Osteocyte (in vitro differentiated cells): Measurements from ENCODE around the gene MYRIP. TPM values are rescaled to one million over a fixed set of nuclear protein-coding genes. Genes with fewer than 3 reads are reported as not detected.

Experiments
- DNase-seq: peaks from one replicate; pipeline ENCODE4 v3.0.0; 2021; ENCODE audit warnings: mixed read lengths; ENCODE audit not compliant: unreplicated experiment; ENCODE audit errors: extremely low spot score
- H3K27ac Mint-ChIP-seq: one replicate; pipeline ENCODE4 v1.8.0; 2021; ENCODE audit warnings: mild to moderate bottlenecking, mixed read lengths; ENCODE audit not compliant: unreplicated experiment
- H3K27me3 Mint-ChIP-seq: one replicate; pipeline ENCODE4 v1.8.0; 2021; ENCODE audit warnings: mixed read lengths; ENCODE audit not compliant: unreplicated experiment
- H3K36me3 Mint-ChIP-seq: one replicate; pipeline ENCODE4 v1.8.0; 2021; ENCODE audit warnings: mixed read lengths; ENCODE audit not compliant: unreplicated experiment
- H3K4me1 Mint-ChIP-seq: one replicate; pipeline ENCODE4 v1.8.0; 2021; ENCODE audit warnings: mixed read lengths; ENCODE audit not compliant: unreplicated experiment
- H3K4me3 Mint-ChIP-seq: one replicate; pipeline ENCODE4 v1.8.0; 2021; ENCODE audit warnings: mild to moderate bottlenecking, moderate library complexity, mixed read lengths; ENCODE audit not compliant: unreplicated experiment
- H3K9me3 Mint-ChIP-seq: one replicate; pipeline ENCODE4 v1.8.0; 2021; ENCODE audit warnings: mixed read lengths; ENCODE audit not compliant: unreplicated experiment
- total RNA-seq: library from RNA; stranded (reverse); gene quantifications from 2 replicates; pipeline ENCODE4 v1.2.1, GENCODE V29; 2021
- TF ChIP-seq, protein P1 (sequence below): fragments of 200-600 bp; sonication (generic); IDR thresholded peaks from 2 replicates; pipeline ENCODE4 v1.5.0; 2021; ENCODE audit warnings: antibody characterized with exemption, mild to moderate bottlenecking, moderate library complexity

The MYRIP gene
- total RNA-seq, 1 donor from 2014 or later = 0.62 TPM

DNA sequence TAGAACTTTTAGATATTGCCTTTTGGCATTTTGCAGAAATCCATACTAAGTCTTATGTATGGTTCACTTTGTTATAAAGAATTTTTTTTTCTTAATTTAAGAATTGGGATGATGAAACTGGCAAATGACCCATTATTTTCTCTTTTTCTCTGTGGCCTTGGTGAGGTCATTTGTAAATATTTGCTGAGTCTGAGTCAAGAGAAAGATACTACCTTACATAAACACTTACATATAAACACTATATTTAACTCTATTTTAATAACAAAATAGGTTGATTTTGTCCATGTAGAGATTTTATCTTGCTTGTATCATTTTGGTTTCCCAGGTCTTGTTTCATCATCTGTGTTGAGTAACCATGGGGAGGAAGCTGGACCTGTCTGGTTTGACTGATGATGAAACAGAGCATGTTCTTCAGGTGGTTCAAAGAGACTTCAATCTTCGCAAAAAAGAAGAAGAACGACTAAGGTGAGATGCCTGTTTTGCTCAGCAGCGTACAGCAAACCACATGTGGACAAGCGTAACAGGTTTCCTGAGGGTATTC is 91.1 kb downstream of the MYRIP start:
- Mint-ChIP-seq H3K27ac (no peak overlapping the region), H3K4me1 (no peaks in the 10 kb centered on the region), H3K4me3 (no peak overlapping the region), H3K36me3 (no peaks in the 10 kb centered on the region), H3K9me3 (no peaks in the 10 kb centered on the region), H3K27me3 (no peaks in the 10 kb centered on the region)
- TF ChIP-seq, protein P1, sequence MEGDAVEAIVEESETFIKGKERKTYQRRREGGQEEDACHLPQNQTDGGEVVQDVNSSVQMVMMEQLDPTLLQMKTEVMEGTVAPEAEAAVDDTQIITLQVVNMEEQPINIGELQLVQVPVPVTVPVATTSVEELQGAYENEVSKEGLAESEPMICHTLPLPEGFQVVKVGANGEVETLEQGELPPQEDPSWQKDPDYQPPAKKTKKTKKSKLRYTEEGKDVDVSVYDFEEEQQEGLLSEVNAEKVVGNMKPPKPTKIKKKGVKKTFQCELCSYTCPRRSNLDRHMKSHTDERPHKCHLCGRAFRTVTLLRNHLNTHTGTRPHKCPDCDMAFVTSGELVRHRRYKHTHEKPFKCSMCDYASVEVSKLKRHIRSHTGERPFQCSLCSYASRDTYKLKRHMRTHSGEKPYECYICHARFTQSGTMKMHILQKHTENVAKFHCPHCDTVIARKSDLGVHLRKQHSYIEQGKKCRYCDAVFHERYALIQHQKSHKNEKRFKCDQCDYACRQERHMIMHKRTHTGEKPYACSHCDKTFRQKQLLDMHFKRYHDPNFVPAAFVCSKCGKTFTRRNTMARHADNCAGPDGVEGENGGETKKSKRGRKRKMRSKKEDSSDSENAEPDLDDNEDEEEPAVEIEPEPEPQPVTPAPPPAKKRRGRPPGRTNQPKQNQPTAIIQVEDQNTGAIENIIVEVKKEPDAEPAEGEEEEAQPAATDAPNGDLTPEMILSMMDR = no peak
- DNase-seq = no peak

DNA sequence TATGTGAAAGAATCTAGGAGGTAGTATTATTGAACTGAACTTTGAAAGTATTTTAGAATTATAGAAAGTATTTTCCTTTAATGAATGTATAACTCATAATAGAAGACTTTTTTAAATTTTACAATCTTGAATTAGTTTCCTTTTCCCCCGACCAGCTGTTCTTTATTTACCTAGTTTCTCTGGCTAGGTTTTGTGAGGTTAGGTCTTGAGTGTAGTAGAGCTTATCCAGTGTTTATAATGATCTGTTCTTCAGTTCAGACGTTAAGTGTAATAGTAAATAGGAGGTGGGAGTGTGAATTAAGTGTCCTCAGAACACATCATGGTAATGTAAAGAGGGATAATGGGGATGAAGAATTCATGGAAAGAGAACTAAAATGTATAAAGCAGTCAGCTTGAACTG is 93.8 kb downstream of the MYRIP start:
- Mint-ChIP-seq H3K4me1 (peaks cover 2% of the 10 kb centered on the region), H3K27me3 (no peaks in the 10 kb centered on the region), H3K36me3 (no peaks in the 10 kb centered on the region), H3K27ac (no peak overlapping the region), H3K9me3 (no peaks in the 10 kb centered on the region), H3K4me3 (no peak overlapping the region)
- TF ChIP-seq, protein P1 = no peak
- DNase-seq = no peak

DNA sequence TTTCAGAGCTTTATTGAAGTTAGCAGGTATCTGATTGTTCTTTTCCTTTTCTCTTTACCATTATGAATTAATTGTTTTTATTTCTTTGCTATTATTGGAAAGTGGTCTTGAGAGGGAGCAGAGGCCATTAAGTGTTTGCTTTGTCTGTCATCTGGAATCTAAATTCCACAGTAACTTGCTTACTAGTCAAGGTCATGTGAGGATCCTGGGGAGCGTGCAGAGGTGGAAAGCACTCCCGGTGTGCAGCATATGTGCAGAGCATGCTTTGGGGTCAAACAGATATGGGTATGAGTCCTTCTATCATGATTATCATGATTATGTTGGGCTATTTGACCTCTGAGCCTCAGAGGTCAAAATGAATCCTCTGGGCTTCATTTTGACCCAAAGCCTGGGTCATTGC is 96.4 kb downstream of the MYRIP start:
- H3K27me3 Mint-ChIP-seq = no peaks in the 10 kb centered on the region
- H3K4me3 Mint-ChIP-seq = no peak overlapping the region
- DNase-seq = no peak
- TF ChIP-seq, protein P1 = no peak
- peaks cover 2% of the 10 kb centered on the region for H3K4me1 Mint-ChIP-seq
- H3K27ac Mint-ChIP-seq = no peak overlapping the region
- no peaks in the 10 kb centered on the region for H3K36me3 Mint-ChIP-seq
- H3K9me3 Mint-ChIP-seq = no peaks in the 10 kb centered on the region

DNA sequence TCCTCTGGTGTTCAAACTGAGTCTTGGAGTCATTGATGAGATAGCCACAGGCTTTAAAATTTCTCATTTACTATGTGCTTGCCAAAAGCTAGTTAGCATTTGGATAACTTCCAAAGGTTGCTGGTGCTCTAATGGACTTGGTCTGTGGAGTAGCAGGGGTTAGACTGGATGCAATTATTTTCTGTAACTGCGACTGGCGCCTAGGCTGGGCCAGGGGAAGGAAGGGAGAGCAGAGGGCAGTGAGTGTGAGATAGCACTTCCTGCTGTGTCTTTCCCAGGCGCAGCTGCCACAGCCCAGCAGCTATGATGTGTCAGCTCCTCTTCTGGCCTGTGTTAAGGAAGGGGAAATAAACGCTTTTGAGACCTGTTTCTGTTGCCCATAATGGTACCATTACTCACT is 98.6 kb downstream of the MYRIP start:
- Mint-ChIP-seq H3K4me3 (no peak overlapping the region), H3K36me3 (no peaks in the 10 kb centered on the region), H3K9me3 (no peaks in the 10 kb centered on the region), H3K27me3 (no peaks in the 10 kb centered on the region), H3K27ac (no peak overlapping the region), H3K4me1 (peaks cover 16% of the 10 kb centered on the region)
- DNase-seq = no peak
- TF ChIP-seq, protein P1 = no peak

DNA sequence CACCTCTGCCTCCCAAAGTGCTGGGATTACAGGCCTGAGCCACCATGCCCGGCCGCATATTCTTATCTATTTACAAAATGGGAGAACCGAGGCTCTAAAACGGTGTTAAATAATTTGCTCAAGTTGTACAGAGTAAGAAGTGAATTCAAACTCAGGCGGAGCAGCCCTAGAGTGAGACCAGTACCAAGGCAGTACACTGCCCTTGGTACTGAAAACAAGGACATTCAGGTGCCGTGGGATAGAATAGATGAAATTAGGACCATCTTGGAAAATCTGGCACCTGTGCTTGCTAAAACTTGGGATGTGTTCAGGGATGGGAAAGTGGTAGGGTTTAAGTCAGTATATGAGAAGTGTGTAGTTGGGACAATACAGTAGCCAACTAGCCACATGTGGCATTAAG is 100.7 kb downstream of the MYRIP start:
- no peak overlapping the region for H3K4me3 Mint-ChIP-seq
- TF ChIP-seq, protein P1 = no peak
- no peaks in the 10 kb centered on the region for H3K27me3 Mint-ChIP-seq

More for the DNA sequence above, 100.7 kb downstream of the MYRIP start:
- DNase-seq = no peak
- peaks cover 22% of the 10 kb centered on the region for H3K4me1 Mint-ChIP-seq
- no peaks in the 10 kb centered on the region for H3K9me3 Mint-ChIP-seq
- H3K27ac Mint-ChIP-seq = no peak overlapping the region
- no peaks in the 10 kb centered on the region for H3K36me3 Mint-ChIP-seq
